GM12892 (cell line): ENCODE data around the gene MTCL1.

ENCODE experiments used
- POLR2A ChIP-seq: IDR thresholded peaks from 2 replicates; pipeline ENCODE4 v1.6.1; 2011; ENCODE audit warnings: low read depth, low read length, control low read depth
- POLR2AphosphoS5 ChIP-seq: IDR thresholded peaks from 2 replicates; pipeline ENCODE4 v1.6.1; 2011; ENCODE audit warnings: low read depth, low read length, control low read depth
- TAF1 ChIP-seq: IDR thresholded peaks from 2 replicates; pipeline ENCODE4 v1.6.1; 2011; ENCODE audit warnings: low read depth, mild to moderate bottlenecking, control low read depth, low read length, borderline replicate concordance

DNA sequence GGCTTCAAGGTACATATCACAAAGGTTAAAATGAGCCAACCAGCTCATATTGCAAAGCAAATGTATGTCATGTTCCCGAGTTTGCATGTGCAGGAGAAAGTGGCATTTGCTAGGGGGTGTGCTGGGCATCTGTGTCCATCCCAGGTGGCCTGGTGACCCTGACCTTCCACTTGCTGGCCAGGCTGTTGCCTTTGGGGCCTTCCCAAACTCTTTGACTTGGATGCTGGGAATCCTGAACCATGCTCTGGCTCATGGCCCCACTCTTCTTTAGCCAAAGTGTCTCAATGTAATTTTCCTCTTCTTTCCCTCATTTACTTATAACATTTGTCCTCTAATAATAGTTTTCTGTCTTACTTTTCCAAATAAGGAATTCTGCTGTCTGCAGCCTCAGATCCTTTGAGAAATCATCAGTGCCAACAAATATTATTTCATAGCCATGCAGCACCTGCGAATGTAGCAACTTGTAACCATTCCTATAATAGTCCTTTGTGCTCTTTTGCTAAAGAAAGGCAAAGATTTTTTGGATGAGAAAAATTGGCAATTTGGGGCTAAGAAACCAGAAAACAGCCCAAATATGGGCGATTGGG, 64.2 kb downstream of the MTCL1 start:
- TF ChIP-seq POLR2AphosphoS5: no peak
- TF ChIP-seq POLR2A: no peak
- TF ChIP-seq TAF1: no peak
